BE2C (cell line): Measurements from ENCODE around the gene POLR2F.

ENCODE experiments used
- DNase-seq: peaks from one replicate; pipeline ENCODE4 v3.0.0-alpha.2; 2020
- H3K27me3 ChIP-seq: fragments of 250-450 bp; sonication (Bioruptor Pico); 2 replicates; pipeline ENCODE4 v1.5.1; 2020; ENCODE audit warnings: mild to moderate bottlenecking
- H3K36me3 ChIP-seq: fragments of 250-450 bp; sonication (Bioruptor Pico); 2 replicates; pipeline ENCODE4 v1.5.1; 2020; ENCODE audit warnings: mild to moderate bottlenecking
- H3K4me1 ChIP-seq: fragments of 250-450 bp; sonication (Bioruptor Pico); 2 replicates; pipeline ENCODE4 v1.5.1; 2020
- H3K4me3 ChIP-seq: 2 replicates; pipeline ENCODE4 v1.5.1; 2011; ENCODE audit warnings: low read depth, low read length
- H3K9me3 ChIP-seq: fragments of 250-450 bp; sonication (Bioruptor Pico); 2 replicates; pipeline ENCODE4 v1.5.1; 2020
- CTCF ChIP-seq: IDR thresholded peaks from 2 replicates; pipeline ENCODE4 v1.5.1; 2012; ENCODE audit warnings: mild to moderate bottlenecking, low read depth, low read length

Gene POLR2F

GRCh38 chr22:37925330-37925729 is 28.2 kb upstream of the POLR2F start:
- H3K9me3 ChIP-seq: no peaks in the 10 kb centered on the region
- peaks cover 14% of the 10 kb centered on the region for H3K36me3 ChIP-seq
- no peak for TF ChIP-seq CTCF
- DNase-seq: no peak
- H3K27me3 ChIP-seq: no peaks in the 10 kb centered on the region
- H3K4me1 ChIP-seq: no peaks in the 10 kb centered on the region
- no peak overlapping the region for H3K4me3 ChIP-seq

- Histone ChIP-seq H3K27me3 (no peaks in the 10 kb centered on the region), H3K36me3 (peaks cover 14% of the 10 kb centered on the region), H3K9me3 (no peaks in the 10 kb centered on the region), H3K4me3 (no peak overlapping the region), H3K4me1 (no peaks in the 10 kb centered on the region)
- TF ChIP-seq CTCF: no peak
- no peak for DNase-seq
Observed at GRCh38 chr22:37925767-37926166, 27.7 kb upstream of the POLR2F start.

GRCh38 chr22:37926358-37926757 is 27.1 kb upstream of the POLR2F start:
- no peaks in the 10 kb centered on the region for H3K9me3 ChIP-seq
- no peaks in the 10 kb centered on the region for H3K27me3 ChIP-seq
- H3K36me3 ChIP-seq: peaks cover 14% of the 10 kb centered on the region
- no peak for TF ChIP-seq CTCF
- no peak overlapping the region for H3K4me3 ChIP-seq
- no peak for DNase-seq
- no peaks in the 10 kb centered on the region for H3K4me1 ChIP-seq

GRCh38 chr22:37926771-37927636 is 26.5 kb upstream of the POLR2F start:
- H3K27me3 ChIP-seq: no peaks in the 10 kb centered on the region
- H3K9me3 ChIP-seq: no peaks in the 10 kb centered on the region
- no peak for DNase-seq
- H3K4me3 ChIP-seq: no peak overlapping the region
- H3K36me3 ChIP-seq: peaks cover 17% of the 10 kb centered on the region
- no peaks in the 10 kb centered on the region for H3K4me1 ChIP-seq
- no peak for TF ChIP-seq CTCF

- H3K36me3 ChIP-seq: peaks cover 23% of the 10 kb centered on the region
Observed at GRCh38 chr22:37927637-37927936, 25.9 kb upstream of the POLR2F start.

More at GRCh38 chr22:37927637-37927936, 25.9 kb upstream of the POLR2F start:
- TF ChIP-seq CTCF: no peak
- Histone ChIP-seq H3K9me3 (no peaks in the 10 kb centered on the region), H3K4me1 (no peaks in the 10 kb centered on the region), H3K27me3 (no peaks in the 10 kb centered on the region), H3K4me3 (no peak overlapping the region)
- no peak for DNase-seq
